C4-2B (cell line): ENCODE measurements around the gene ANKRD22.

Experiments
- H3K27ac ChIP-seq: fragments of 450-650 bp; 2 replicates; pipeline ENCODE4 v1.5.1; 2017
- ZFX ChIP-seq: fragments of 450-650 bp; IDR thresholded peaks from 2 replicates; pipeline ENCODE4 v1.6.1; 2017
- TF ChIP-seq, protein P1 (sequence below): fragments of 450-650 bp; conservative IDR thresholded peaks from 2 replicates; pipeline ENCODE4 v1.5.1; 2017; ENCODE audit warnings: mild to moderate bottlenecking

ANKRD22 gene

DNA sequence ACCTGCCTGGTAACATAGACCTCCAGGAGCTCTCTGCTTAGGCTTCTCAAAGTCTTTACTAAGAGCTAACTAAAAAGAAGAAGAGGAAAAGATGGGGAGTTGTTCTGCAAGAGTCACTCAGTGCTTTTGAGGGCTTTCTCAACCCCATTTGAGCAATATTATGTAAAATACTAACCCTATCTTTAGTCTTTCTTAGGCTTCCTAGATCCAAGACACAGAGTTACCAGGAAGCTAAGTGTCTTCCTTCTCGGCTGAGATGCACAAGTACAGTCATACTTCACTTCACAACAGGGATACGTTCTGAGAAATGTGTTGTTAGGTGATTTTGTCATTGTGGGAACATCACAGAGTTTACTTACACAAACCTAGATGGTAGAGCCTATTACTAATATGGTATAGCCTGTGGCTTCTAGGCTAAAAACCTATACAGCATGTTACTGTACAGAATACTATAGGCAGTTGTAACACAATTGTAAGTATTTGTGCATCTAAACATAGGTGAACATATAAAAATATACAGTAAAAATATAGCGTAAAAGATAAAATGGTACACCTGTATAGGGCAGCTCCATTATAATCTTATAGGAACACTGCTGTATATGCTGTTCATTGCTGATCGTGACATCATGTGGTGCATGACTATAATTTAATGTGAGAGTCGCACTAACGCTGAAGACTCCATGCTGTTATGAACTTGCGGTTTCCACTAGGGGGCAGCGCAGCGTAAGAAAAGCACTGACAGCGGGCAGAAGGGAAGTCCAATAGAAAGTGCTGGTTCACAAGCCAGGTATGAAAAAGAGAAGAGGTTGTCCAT is 16.3 kb downstream of the ANKRD22 start:
- no peak overlapping the region for H3K27ac ChIP-seq
- TF ChIP-seq, protein P1, sequence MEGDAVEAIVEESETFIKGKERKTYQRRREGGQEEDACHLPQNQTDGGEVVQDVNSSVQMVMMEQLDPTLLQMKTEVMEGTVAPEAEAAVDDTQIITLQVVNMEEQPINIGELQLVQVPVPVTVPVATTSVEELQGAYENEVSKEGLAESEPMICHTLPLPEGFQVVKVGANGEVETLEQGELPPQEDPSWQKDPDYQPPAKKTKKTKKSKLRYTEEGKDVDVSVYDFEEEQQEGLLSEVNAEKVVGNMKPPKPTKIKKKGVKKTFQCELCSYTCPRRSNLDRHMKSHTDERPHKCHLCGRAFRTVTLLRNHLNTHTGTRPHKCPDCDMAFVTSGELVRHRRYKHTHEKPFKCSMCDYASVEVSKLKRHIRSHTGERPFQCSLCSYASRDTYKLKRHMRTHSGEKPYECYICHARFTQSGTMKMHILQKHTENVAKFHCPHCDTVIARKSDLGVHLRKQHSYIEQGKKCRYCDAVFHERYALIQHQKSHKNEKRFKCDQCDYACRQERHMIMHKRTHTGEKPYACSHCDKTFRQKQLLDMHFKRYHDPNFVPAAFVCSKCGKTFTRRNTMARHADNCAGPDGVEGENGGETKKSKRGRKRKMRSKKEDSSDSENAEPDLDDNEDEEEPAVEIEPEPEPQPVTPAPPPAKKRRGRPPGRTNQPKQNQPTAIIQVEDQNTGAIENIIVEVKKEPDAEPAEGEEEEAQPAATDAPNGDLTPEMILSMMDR, result peak; percentile 73
- no peak for TF ChIP-seq ZFX

DNA sequence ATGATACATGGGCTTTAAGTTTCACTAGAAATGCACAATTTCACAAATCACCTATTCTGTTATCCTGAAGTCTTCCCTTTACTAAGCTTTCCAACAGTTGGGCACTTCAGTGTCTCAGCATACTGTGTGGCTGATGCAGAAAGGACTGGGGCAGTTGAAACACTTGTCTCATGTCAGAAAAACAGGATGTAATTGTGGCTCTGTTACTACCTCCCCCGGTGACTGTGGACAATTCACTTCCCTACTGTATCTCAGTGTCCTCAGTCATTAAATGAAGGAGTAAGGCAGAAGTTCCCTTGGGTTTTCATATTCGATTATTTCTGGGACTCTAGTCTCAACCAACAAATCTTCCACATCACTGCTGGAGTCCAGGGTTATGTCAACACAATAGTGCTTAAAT is 17.9 kb downstream of the ANKRD22 start:
- H3K27ac ChIP-seq, result no peak overlapping the region
- no peak for TF ChIP-seq ZFX
- TF ChIP-seq, protein P1, result no peak

DNA sequence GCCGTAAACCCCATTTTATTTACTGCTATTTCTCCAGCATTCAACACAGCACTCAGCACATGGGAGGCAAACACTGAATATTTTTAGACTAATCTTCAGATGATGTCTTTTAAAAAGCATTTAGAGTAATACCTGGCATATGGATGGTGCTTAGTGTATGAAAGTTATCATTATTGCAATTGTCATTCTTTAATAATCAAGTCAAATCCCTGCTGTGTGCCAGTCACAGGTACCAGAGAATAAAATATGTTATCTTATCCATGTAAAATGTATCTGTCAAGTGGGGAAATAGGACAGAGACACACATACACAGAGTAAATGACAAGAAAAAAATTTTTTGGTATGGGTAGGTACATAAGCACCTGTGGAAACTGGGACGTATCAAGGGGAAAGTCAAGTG is 18.5 kb downstream of the ANKRD22 start:
- TF ChIP-seq, protein P1, result no peak
- no peak for TF ChIP-seq ZFX
- H3K27ac ChIP-seq, result no peak overlapping the region

DNA sequence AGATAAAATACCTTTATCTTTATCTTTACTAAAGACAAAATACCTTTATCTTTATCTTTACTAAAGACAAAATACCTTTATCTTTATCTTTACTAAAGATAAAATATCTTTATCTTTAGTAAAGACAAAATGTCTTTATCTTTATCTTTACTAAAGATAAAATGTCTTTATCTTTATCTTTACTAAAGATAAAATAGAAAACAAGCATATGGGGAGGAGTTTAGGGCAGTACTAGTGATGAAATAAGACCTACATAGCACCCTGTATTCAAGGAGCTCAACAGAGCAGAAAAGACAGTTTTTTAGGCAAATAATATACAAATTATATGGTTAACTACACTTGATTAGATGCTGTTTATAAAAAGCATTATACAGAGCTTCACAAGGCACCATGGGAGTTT is 19.3 kb downstream of the ANKRD22 start:
- no peak overlapping the region for H3K27ac ChIP-seq
- TF ChIP-seq, protein P1, result no peak
- no peak for TF ChIP-seq ZFX

DNA sequence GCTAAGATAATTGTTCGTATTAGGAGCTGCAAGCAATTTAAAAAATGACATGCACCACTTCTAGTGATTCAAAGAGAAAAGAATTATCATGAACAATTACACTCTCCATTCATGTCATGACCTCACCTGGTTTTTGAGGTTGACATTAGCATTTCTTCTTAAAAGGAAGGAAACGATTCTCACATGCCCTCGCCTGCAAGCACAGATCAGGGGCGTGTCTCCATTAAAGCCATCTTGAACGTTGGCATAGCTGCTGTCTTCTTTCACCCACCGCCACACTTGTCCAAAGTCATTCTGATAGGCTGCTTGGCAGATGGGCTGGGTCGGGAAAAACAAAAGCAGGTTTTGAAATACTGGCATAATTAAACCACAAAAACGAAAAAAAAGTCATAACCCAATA is 19.9 kb downstream of the ANKRD22 start:
- no peak for TF ChIP-seq ZFX
- TF ChIP-seq, protein P1, result no peak

DNA sequence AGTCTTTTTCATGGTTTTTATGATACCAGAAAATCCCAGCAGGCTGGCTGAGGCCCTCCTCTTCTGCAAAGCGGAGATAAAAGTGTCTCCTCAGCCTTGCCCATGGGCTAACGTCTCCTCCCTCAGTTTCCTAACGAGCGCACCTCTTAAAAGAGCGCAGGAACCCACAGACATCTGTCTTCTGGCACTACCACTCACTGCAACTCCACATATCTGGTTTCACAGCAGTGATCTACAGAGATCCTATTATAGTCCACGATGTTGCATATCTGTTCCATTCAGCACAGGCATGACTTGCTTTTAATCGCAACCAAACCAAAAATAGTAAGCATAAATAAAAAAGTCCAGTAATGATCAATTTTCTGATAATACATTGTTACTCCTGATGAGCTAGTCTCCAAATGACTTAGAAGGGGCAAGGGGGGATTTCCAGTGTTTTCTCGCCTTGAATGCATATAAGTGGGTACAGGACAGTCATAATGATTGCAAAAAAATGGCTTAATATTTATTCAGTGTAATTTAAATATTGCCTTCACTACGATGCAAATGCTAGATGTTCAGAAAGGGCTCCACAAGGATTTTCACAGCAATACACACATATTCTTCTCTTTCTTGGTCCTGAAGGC is 20.9 kb downstream of the ANKRD22 start:
- TF ChIP-seq, protein P1, result no peak
- no peak for TF ChIP-seq ZFX
- H3K27ac ChIP-seq, result no peak overlapping the region

More for the DNA sequence above, 19.9 kb downstream of the ANKRD22 start:
- no peak overlapping the region for H3K27ac ChIP-seq

DNA sequence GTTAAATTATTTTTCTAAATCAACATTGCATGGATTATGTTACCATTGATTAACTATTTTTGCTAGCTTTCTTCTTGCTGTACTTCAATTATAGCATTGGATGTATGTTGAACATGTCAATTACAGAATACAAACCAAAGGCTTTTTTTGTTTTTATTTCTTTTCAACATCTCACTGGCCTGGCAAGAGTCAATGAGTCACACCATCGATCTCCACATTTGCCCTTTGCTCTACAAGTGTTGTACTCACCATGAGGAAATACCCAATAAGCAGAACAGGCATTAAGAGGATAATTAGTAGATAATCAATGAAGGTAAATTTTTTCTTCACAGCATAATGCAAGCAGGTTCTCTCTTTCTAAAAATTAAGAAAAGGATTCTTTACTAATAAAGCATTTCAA is 23.3 kb downstream of the ANKRD22 start:
- H3K27ac ChIP-seq, result no peak overlapping the region
- TF ChIP-seq, protein P1, result no peak
- TF ChIP-seq ZFX, result no peak
